Trophoblast cell (in vitro differentiated cells and primary cell): ENCODE measurements around the gene RAB11FIP2.

Experiments
- DNase-seq, 2 donors: peaks; one replicate each; pipeline ENCODE4 v3.0.0-alpha.2; 2016
- H2AFZ ChIP-seq: 2 replicates; pipeline ENCODE4 v1.6.1; 2013; ENCODE audit warnings: low read length, moderate library complexity, mild to moderate bottlenecking; ENCODE audit not compliant: insufficient read depth, poor library complexity
- H2AK5ac ChIP-seq: 2 replicates; pipeline ENCODE4 v1.6.1; 2013; ENCODE audit warnings: mild to moderate bottlenecking, low read length
- H2BK120ac ChIP-seq: 2 replicates; pipeline ENCODE4 v1.6.1; 2013; ENCODE audit warnings: low read length, mild to moderate bottlenecking, moderate library complexity; ENCODE audit not compliant: insufficient read depth, poor library complexity
- H2BK12ac ChIP-seq: 2 replicates; pipeline ENCODE4 v1.6.1; 2013; ENCODE audit warnings: mild to moderate bottlenecking, low read length, moderate library complexity
- H2BK5ac ChIP-seq: 2 replicates; pipeline ENCODE4 v1.6.1; 2013; ENCODE audit warnings: low read length, low read depth, moderate library complexity, mild to moderate bottlenecking; ENCODE audit not compliant: poor library complexity
- H3K14ac ChIP-seq: 2 replicates; pipeline ENCODE4 v1.6.1; 2013; ENCODE audit warnings: mild to moderate bottlenecking, low read length
- H3K18ac ChIP-seq: 2 replicates; pipeline ENCODE4 v1.6.1; 2013; ENCODE audit warnings: mild to moderate bottlenecking, low read length
- H3K23ac ChIP-seq: 2 replicates; pipeline ENCODE4 v1.6.1; 2013; ENCODE audit warnings: low read length
- H3K27ac ChIP-seq: 2 replicates; pipeline ENCODE4 v1.5.1; 2013; ENCODE audit warnings: low read depth, mild to moderate bottlenecking, inconsistent platforms, low read length, moderate library complexity
- H3K27me3 ChIP-seq: 2 replicates; pipeline ENCODE4 v1.6.1; 2013; ENCODE audit warnings: inconsistent platforms, mild to moderate bottlenecking, low read length, moderate library complexity; ENCODE audit not compliant: insufficient read depth
- H3K36me3 ChIP-seq, 2 experiments: 1 replicate in 1 of 2; 2 replicates in 1 of 2; pipeline ENCODE4 v1.6.1; 2013; ENCODE audit warnings: low read length in 2 of 2, mild to moderate bottlenecking in 2 of 2, moderate library complexity in 1 of 2; ENCODE audit not compliant: insufficient read depth in 2 of 2, control insufficient read depth in 1 of 2
- H3K4ac ChIP-seq: 2 replicates; pipeline ENCODE4 v1.6.1; 2013; ENCODE audit warnings: low read depth, mild to moderate bottlenecking, low read length, moderate library complexity
- H3K4me1 ChIP-seq, 2 experiments: 1 replicate in 1 of 2; 2 replicates in 1 of 2; pipeline ENCODE4 v1.6.1; 2013; ENCODE audit warnings: low read length in 2 of 2, mild to moderate bottlenecking in 2 of 2, moderate library complexity in 1 of 2; ENCODE audit not compliant: insufficient read depth in 2 of 2, control insufficient read depth in 1 of 2
- H3K4me2 ChIP-seq: 2 replicates; pipeline ENCODE4 v1.6.1; 2013; ENCODE audit warnings: inconsistent platforms, mild to moderate bottlenecking, low read length, moderate library complexity
- H3K4me3 ChIP-seq: 2 replicates; pipeline ENCODE4 v1.5.1; 2013; ENCODE audit warnings: mild to moderate bottlenecking, low read depth, low read length, inconsistent platforms
- H3K79me1 ChIP-seq: one replicate; pipeline ENCODE4 v1.6.1; 2013; ENCODE audit warnings: low read length
- H3K79me2 ChIP-seq: 2 replicates; pipeline ENCODE4 v1.6.1; 2013; ENCODE audit warnings: low read length, mild to moderate bottlenecking; ENCODE audit not compliant: control insufficient read depth, insufficient read depth, poor library complexity
- H3K9ac ChIP-seq: 2 replicates; pipeline ENCODE4 v1.6.1; 2013; ENCODE audit warnings: mild to moderate bottlenecking, low read length
- H3K9me3 ChIP-seq: 2 replicates; pipeline ENCODE4 v1.6.1; 2013; ENCODE audit warnings: low read depth, mild to moderate bottlenecking, control low read depth, inconsistent platforms, low read length; ENCODE audit not compliant: insufficient read depth
- H4K12ac ChIP-seq: 2 replicates; pipeline ENCODE4 v1.6.1; 2013; ENCODE audit warnings: low read depth, mild to moderate bottlenecking, low read length, moderate library complexity
- H4K8ac ChIP-seq: 2 replicates; pipeline ENCODE4 v1.6.1; 2013; ENCODE audit warnings: low read depth, mild to moderate bottlenecking, low read length, moderate library complexity
- H4K91ac ChIP-seq: one replicate; pipeline ENCODE4 v1.6.1; 2013; ENCODE audit warnings: low read depth, mild to moderate bottlenecking, low read length, moderate library complexity
- WGBS: extraction: QIAGEN DNeasy Blood & Tissue Kit; methylation state at CpG from one replicate; pipeline ENCODE4 v1.1.7; 2013; ENCODE audit warnings: missing lambda C conversion rate; ENCODE audit not compliant: insufficient read length, insufficient coverage; ENCODE audit errors: extremely low coverage; 5-methylcytosine and 5-hydroxymethylcytosine counted together

RAB11FIP2 gene

DNA sequence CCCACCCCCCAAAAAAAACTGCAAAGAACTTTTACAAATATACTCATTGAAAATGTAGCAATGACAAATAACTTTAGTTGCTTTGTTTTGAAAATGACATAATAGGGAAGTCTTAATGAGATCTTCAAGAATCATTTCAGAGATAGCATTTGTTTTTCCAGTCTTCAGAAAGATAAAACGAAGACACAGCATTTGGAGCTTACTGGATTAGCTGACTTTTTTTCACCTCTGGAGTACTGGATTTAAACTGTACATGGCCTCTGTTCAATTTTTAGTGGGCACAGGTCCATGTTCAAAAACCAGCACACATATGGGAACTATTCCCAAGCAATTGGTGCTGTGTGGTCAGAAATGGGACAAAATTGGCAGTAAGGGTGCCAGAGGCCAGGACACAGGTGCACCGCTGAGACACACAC lies 3.9 kb downstream of the RAB11FIP2 start:
- DNase-seq = no peak
- H3K36me3 ChIP-seq = no peaks in the 10 kb centered on the region
- no peak overlapping the region for H3K18ac ChIP-seq
- peaks cover 5% of the 10 kb centered on the region for H3K79me2 ChIP-seq
- no peaks in the 10 kb centered on the region for H3K9me3 ChIP-seq
- peak overlapping the region; percentile 99 for H3K23ac ChIP-seq
- H4K12ac ChIP-seq = no peak overlapping the region
- H3K4me1 ChIP-seq = no peaks in the 10 kb centered on the region
- no peak overlapping the region for H2AFZ ChIP-seq
- H2BK120ac ChIP-seq = no peak overlapping the region
- WGBS = no CpG with 5 or more reads among the region's 2 CpGs
- H3K4ac ChIP-seq = no peak overlapping the region
- no peak overlapping the region for H3K4me2 ChIP-seq
- H2BK5ac ChIP-seq = no peak overlapping the region
- no peak overlapping the region for H4K8ac ChIP-seq
- H3K79me1 ChIP-seq = peaks cover 10% of the 10 kb centered on the region
- no peak overlapping the region for H3K4me3 ChIP-seq
- no peak overlapping the region for H3K9ac ChIP-seq
- no peak overlapping the region for H4K91ac ChIP-seq
- no peak overlapping the region for H2BK12ac ChIP-seq
- no peak overlapping the region for H2AK5ac ChIP-seq
- no peaks in the 10 kb centered on the region for H3K27me3 ChIP-seq
- no peak overlapping the region for H3K14ac ChIP-seq
- no peak overlapping the region for H3K27ac ChIP-seq

DNA sequence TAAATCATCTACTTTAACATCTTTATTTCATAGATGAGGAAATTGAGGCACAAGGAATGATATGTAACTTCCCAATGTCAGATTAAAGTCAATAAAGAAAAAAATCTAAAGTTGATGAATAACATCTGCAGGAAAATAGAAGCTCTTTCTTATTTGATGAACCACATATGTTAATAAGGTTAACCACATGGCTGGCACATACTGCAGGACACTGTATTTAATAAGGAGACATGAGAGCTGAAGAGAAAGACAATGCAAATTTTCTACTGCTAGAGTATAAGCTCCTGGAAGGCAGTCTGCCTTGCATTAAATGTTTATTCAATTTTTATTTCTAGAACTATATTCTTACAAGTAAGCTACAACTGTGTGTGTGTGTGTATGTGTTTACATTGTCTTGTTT lies 4.4 kb downstream of the RAB11FIP2 start:
- Histone ChIP-seq H3K18ac (no peak overlapping the region), H3K27ac (no peak overlapping the region), H3K9me3 (no peaks in the 10 kb centered on the region), H3K14ac (no peak overlapping the region), H3K79me1 (peaks cover 10% of the 10 kb centered on the region), H3K4me3 (no peak overlapping the region), H2BK5ac (no peak overlapping the region), H3K36me3 (no peaks in the 10 kb centered on the region), H2BK120ac (no peak overlapping the region), H3K4me1 (no peaks in the 10 kb centered on the region), H2BK12ac (no peak overlapping the region), H3K4me2 (no peak overlapping the region), H3K79me2 (peaks cover 5% of the 10 kb centered on the region), H2AFZ (no peak overlapping the region), H4K91ac (no peak overlapping the region), H3K23ac (no peak overlapping the region), H3K27me3 (no peaks in the 10 kb centered on the region), H2AK5ac (no peak overlapping the region), H4K8ac (no peak overlapping the region), H3K4ac (no peak overlapping the region), H3K9ac (no peak overlapping the region), H4K12ac (no peak overlapping the region)
- DNase-seq = no peak

DNA sequence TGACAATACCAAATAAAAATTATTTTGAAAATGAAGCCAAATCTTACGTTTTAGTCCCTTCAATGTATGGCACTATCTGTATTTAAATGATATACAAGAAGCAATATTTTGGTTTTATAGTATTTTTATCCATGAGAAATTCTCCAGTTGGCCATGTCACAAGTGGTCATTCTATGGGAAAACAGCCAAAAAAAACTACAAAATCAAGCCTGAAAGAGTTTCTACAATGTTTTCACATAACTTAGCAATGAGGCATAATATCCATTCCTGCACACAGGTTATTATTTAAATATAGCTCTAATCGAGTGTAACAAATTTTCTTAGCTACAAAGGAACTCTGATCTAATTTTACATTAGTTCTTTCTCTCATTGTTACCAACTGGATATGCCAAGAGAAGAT lies 5.4 kb downstream of the RAB11FIP2 start:
- Histone ChIP-seq H3K18ac (no peak overlapping the region), H3K9me3 (no peaks in the 10 kb centered on the region), H3K4me1 (no peaks in the 10 kb centered on the region), H3K14ac (no peak overlapping the region), H3K9ac (no peak overlapping the region), H2AFZ (no peak overlapping the region), H3K4ac (no peak overlapping the region), H3K27me3 (no peaks in the 10 kb centered on the region), H3K79me1 (peaks cover 4% of the 10 kb centered on the region), H4K8ac (no peak overlapping the region), H2BK5ac (no peak overlapping the region), H3K79me2 (peaks cover 2% of the 10 kb centered on the region), H3K36me3 (no peaks in the 10 kb centered on the region), H2BK12ac (no peak overlapping the region), H3K27ac (no peak overlapping the region), H2AK5ac (no peak overlapping the region), H2BK120ac (no peak overlapping the region), H4K12ac (no peak overlapping the region), H3K4me2 (no peak overlapping the region), H3K4me3 (no peak overlapping the region), H3K23ac (no peak overlapping the region), H4K91ac (no peak overlapping the region)
- DNase-seq = no peak
- no CpG with 5 or more reads among the region's 2 CpGs for WGBS

- Histone ChIP-seq H3K4ac (no peak overlapping the region), H4K8ac (no peak overlapping the region), H3K14ac (no peak overlapping the region), H4K91ac (no peak overlapping the region), H3K4me1 (no peaks in the 10 kb centered on the region), H3K4me2 (no peak overlapping the region), H2AFZ (no peak overlapping the region), H2BK120ac (no peak overlapping the region), H3K79me1 (no peaks in the 10 kb centered on the region), H3K79me2 (no peaks in the 10 kb centered on the region), H3K9ac (no peak overlapping the region), H2BK5ac (no peak overlapping the region), H2BK12ac (no peak overlapping the region), H3K18ac (no peak overlapping the region), H2AK5ac (no peak overlapping the region), H3K27ac (no peak overlapping the region), H3K23ac (no peak overlapping the region), H3K9me3 (no peaks in the 10 kb centered on the region), H3K36me3 (peaks cover 0 to 3% of the 10 kb centered on the region in 2 experiments), H4K12ac (no peak overlapping the region), H3K4me3 (no peak overlapping the region), H3K27me3 (no peaks in the 10 kb centered on the region)
- WGBS = no CpG with 5 or more reads among the region's 4 CpGs
- DNase-seq = no peak
Measured at GRCh38 chr10:118036281-118036875, 10.4 kb downstream of the RAB11FIP2 start.
